A673 (cell line): Measurements from ENCODE around the gene TBX1. TPM values are rescaled to one million over a fixed set of nuclear protein-coding genes. Genes with fewer than 3 reads are reported as not detected.

Experiments
- BruUV-seq: library from RNA; stranded (reverse); fragments of 400-500 nt; replicated peaks from 2 replicates; lab custom pipeline; 2021; lab: Mats Ljungman, UMichigan
- CTCF ChIA-PET: fragments of 300-600 bp; sonication (Branson Sonifier 250); formaldehyde crosslinking; loops from one replicate; lab custom pipeline; 2022; ENCODE audit warnings: antibody characterized with exemption; lab: Charles Lee
- POLR2A ChIA-PET: fragments of 300-600 bp; sonication (Branson Sonifier 250); formaldehyde crosslinking; loops from one replicate; lab custom pipeline; 2022; ENCODE audit warnings: antibody characterized with exemption; ENCODE audit not compliant: low non-redundant PET; lab: Charles Lee
- DNase-seq: peaks from one replicate; pipeline ENCODE4 v3.0.0-alpha.2; 2015; ENCODE audit warnings: low spot score
- H3K27ac ChIP-seq: fragments of 200-600 bp; sonication (generic); 2 replicates; pipeline ENCODE4 v1.5.1; 2016; ENCODE audit warnings: mixed run types, low read depth, mild to moderate bottlenecking, mixed read lengths, antibody characterized with exemption, low read length; ENCODE audit not compliant: poor library complexity, severe bottlenecking
- H3K27me3 ChIP-seq: fragments of 200-600 bp; sonication (generic); replicated peaks from 2 replicates; pipeline ENCODE4 v1.6.1; 2017; ENCODE audit warnings: mixed run types, low read depth, mild to moderate bottlenecking, mixed read lengths, antibody characterized with exemption, low read length; ENCODE audit not compliant: insufficient read depth, poor library complexity
- H3K36me3 ChIP-seq: fragments of 200-600 bp; sonication (generic); 2 replicates; pipeline ENCODE4 v1.6.1; 2016; ENCODE audit warnings: mixed run types, mild to moderate bottlenecking, mixed read lengths, antibody characterized with exemption, low read length; ENCODE audit not compliant: insufficient read depth, poor library complexity, severe bottlenecking
- H3K4me1 ChIP-seq: fragments of 200-600 bp; sonication (generic); 2 replicates; pipeline ENCODE4 v1.6.1; 2017; ENCODE audit warnings: mixed run types, mild to moderate bottlenecking, mixed read lengths, antibody characterized with exemption, low read length; ENCODE audit not compliant: insufficient read depth, poor library complexity, severe bottlenecking
- H3K4me3 ChIP-seq: fragments of 200-600 bp; sonication (generic); 2 replicates; pipeline ENCODE4 v1.5.1; 2016; ENCODE audit warnings: low read depth, mixed run types, mild to moderate bottlenecking, mixed read lengths, low read length; ENCODE audit not compliant: poor library complexity, severe bottlenecking
- H3K9me3 ChIP-seq: fragments of 200-600 bp; sonication (generic); 2 replicates; pipeline ENCODE4 v1.6.1; 2016; ENCODE audit warnings: mixed run types, low read depth, mild to moderate bottlenecking, mixed read lengths, antibody characterized with exemption, low read length; ENCODE audit not compliant: poor library complexity, severe bottlenecking
- CTCF ChIP-seq: fragments of 300-800, 200-600 bp; sonication (generic); conservative IDR thresholded peaks from 2 replicates; pipeline ENCODE4 v1.5.1; 2017; ENCODE audit warnings: low read depth, mild to moderate bottlenecking, antibody characterized with exemption, low read length, moderate library complexity, mixed read lengths
- EZH2 ChIP-seq: fragments of 200-600 bp; sonication (generic); IDR thresholded peaks from 2 replicates; pipeline ENCODE4 v1.6.1; 2017; ENCODE audit warnings: borderline replicate concordance, low read depth, mild to moderate bottlenecking, mixed read lengths, antibody characterized with exemption, low read length; ENCODE audit not compliant: poor library complexity, severe bottlenecking
- intact Hi-C: fragments of 100-400 bp; cut with micrococcal nuclease; formaldehyde crosslinking; loops from one replicate; pipeline ENCODE4 v1.10.0; 2022; ENCODE audit not compliant: unreplicated experiment
- total RNA-seq: library from RNA; stranded (reverse); gene quantifications from 2 replicates; pipeline ENCODE4 v1.2.3, GENCODE V29; 2021

TBX1 gene
- total RNA-seq, 1 experiment from 2014 or later: 3.6 TPM

GRCh38 chr22:19801340-19802000 is 40.9 kb downstream of the TBX1 start:
- ChIA-PET POLR2A (no interaction called here), CTCF (interaction anchor here (0.6 kb wide), 1 partner anchor 88 kb away, joined by 4 read pairs; no protein-coding TSS in a partner anchor)
- Histone ChIP-seq H3K9me3 (no peaks in the 10 kb centered on the region), H3K36me3 (no peaks in the 10 kb centered on the region), H3K27ac (no peak overlapping the region), H3K27me3 (no peaks in the 10 kb centered on the region), H3K4me1 (peaks cover 15% of the 10 kb centered on the region), H3K4me3 (no peak overlapping the region)
- no peak for DNase-seq
- BruUV-seq: no TSS peak
- intact Hi-C loops: no loop called here
- no peak for TF ChIP-seq EZH2
- no peak for TF ChIP-seq CTCF

- intact Hi-C loops: no loop called here
- Histone ChIP-seq H3K4me1 (peaks cover 21% of the 10 kb centered on the region), H3K9me3 (no peaks in the 10 kb centered on the region), H3K36me3 (no peaks in the 10 kb centered on the region), H3K4me3 (no peak overlapping the region), H3K27ac (no peak overlapping the region), H3K27me3 (no peaks in the 10 kb centered on the region)
- BruUV-seq: no TSS peak
- ChIA-PET POLR2A (no interaction called here), CTCF (no interaction called here)
- no peak for DNase-seq
- TF ChIP-seq CTCF: no peak
These were observed 41.7 kb downstream of the TBX1 start for GRCh38 chr22:19802001-19802893.

- Histone ChIP-seq H3K27me3 (no peaks in the 10 kb centered on the region), H3K4me1 (peaks cover 21% of the 10 kb centered on the region), H3K9me3 (no peaks in the 10 kb centered on the region), H3K4me3 (no peak overlapping the region), H3K27ac (no peak overlapping the region), H3K36me3 (no peaks in the 10 kb centered on the region)
- intact Hi-C loops: no loop called here
- CTCF ChIA-PET: no interaction called here
- DNase-seq: no peak
- no peak for TF ChIP-seq CTCF
- no peak for TF ChIP-seq EZH2
- BruUV-seq: no TSS peak
- POLR2A ChIA-PET: no interaction called here
These were observed 42.5 kb downstream of the TBX1 start for GRCh38 chr22:19802894-19803735.
